IMR-90 (cell line): ENCODE results near the gene PLBD1. TPM values are rescaled to one million over a fixed set of nuclear protein-coding genes. Genes with fewer than 3 reads are reported as not detected.

Experiments used
- ATAC-seq: fragments of 200-7000 bp; cut with Tn5 transposase; 2 replicates; pipeline ENCODE4 v1.9.1; 2020; ENCODE audit warnings: low read depth, mild to moderate bottlenecking, moderate library complexity
- BruUV-seq: library from RNA; stranded (reverse); fragments of 400-500 nt; replicated peaks from 2 replicates; lab custom pipeline; 2021; lab: Mats Ljungman, UMichigan
- CTCF ChIA-PET: fragments of 300-600 bp; formaldehyde crosslinking; extraction: SDS; loops from one replicate; lab custom pipeline; 2021; ENCODE audit warnings: antibody characterized with exemption; lab: Yijun Ruan, JAX
- POLR2A ChIA-PET: fragments of 300-600 bp; sonication (Branson Sonifier 250); formaldehyde crosslinking; loops from one replicate; lab custom pipeline; 2022; ENCODE audit warnings: antibody characterized with exemption; ENCODE audit not compliant: unreplicated experiment; lab: Charles Lee
- DNase-seq: peaks from one replicate; pipeline ENCODE4 v3.0.0; 2013
- H2AFZ ChIP-seq: replicated peaks from 2 replicates; pipeline ENCODE3; 2013; ENCODE audit warnings: low read length, mild to moderate bottlenecking; ENCODE audit not compliant: poor library complexity
- H2AK5ac ChIP-seq: 2 replicates; pipeline ENCODE4 v1.6.1; 2013; ENCODE audit warnings: low read depth, low read length, inconsistent platforms
- H2AK9ac ChIP-seq: replicated peaks from 2 replicates; pipeline ENCODE3; 2013; ENCODE audit warnings: mild to moderate bottlenecking, low read depth, low read length, moderate library complexity; ENCODE audit not compliant: poor library complexity
- H2BK120ac ChIP-seq: 2 replicates; pipeline ENCODE4 v1.6.1; 2013; ENCODE audit warnings: low read depth, low read length, inconsistent platforms
- H2BK15ac ChIP-seq: 3 replicates; pipeline ENCODE4 v1.6.1; 2013; ENCODE audit warnings: low read depth, low read length, inconsistent platforms
- H2BK20ac ChIP-seq: 2 replicates; pipeline ENCODE4 v1.6.1; 2013; ENCODE audit warnings: low read depth, mild to moderate bottlenecking, inconsistent platforms, low read length, moderate library complexity
- H2BK5ac ChIP-seq: 2 replicates; pipeline ENCODE4 v1.6.1; 2013; ENCODE audit warnings: mild to moderate bottlenecking, low read depth, low read length, inconsistent platforms; ENCODE audit not compliant: poor library complexity, severe bottlenecking
- H3K14ac ChIP-seq: replicated peaks from 2 replicates; pipeline ENCODE4 v1.6.1; 2013; ENCODE audit warnings: low read depth, low read length, inconsistent platforms
- H3K18ac ChIP-seq: 2 replicates; pipeline ENCODE4 v1.6.1; 2013; ENCODE audit warnings: low read depth, low read length, control low read depth
- H3K23ac ChIP-seq: 2 replicates; pipeline ENCODE4 v1.6.1; 2013; ENCODE audit warnings: low read depth, low read length, inconsistent platforms
- H3K27ac ChIP-seq: 2 replicates; pipeline ENCODE4 v1.5.1; 2013; ENCODE audit warnings: mild to moderate bottlenecking, control low read depth, low read length; ENCODE audit not compliant: insufficient read depth
- H3K27me3 ChIP-seq: 2 replicates; pipeline ENCODE4 v1.6.1; 2013; ENCODE audit warnings: low read length; ENCODE audit not compliant: control insufficient read depth, insufficient read depth
- H3K36me3 ChIP-seq: 2 replicates; pipeline ENCODE4 v1.6.1; 2013; ENCODE audit warnings: low read length, mixed read lengths; ENCODE audit not compliant: control insufficient read depth, insufficient read depth
- H3K4ac ChIP-seq: 2 replicates; pipeline ENCODE4 v1.6.1; 2013; ENCODE audit warnings: low read depth, low read length, inconsistent platforms
- H3K4me1 ChIP-seq: 2 replicates; pipeline ENCODE4 v1.6.1; 2013; ENCODE audit warnings: low read length, mixed read lengths; ENCODE audit not compliant: control insufficient read depth, insufficient read depth
- H3K4me2 ChIP-seq: 2 replicates; pipeline ENCODE4 v1.6.1; 2013; ENCODE audit warnings: low read depth, mild to moderate bottlenecking, control low read depth, low read length, moderate library complexity
- H3K4me3 ChIP-seq: 2 replicates; pipeline ENCODE4 v1.5.1; 2013; ENCODE audit warnings: low read depth, mild to moderate bottlenecking, control low read depth, low read length, moderate library complexity; ENCODE audit not compliant: insufficient read depth
- H3K56ac ChIP-seq: 2 replicates; pipeline ENCODE4 v1.6.1; 2013; ENCODE audit warnings: low read length, inconsistent platforms; ENCODE audit not compliant: insufficient read depth; ENCODE audit errors: extremely low read depth
- H3K79me1 ChIP-seq, 2 experiments: 2 replicates each; pipeline ENCODE4 v1.6.1; 2013; ENCODE audit warnings: low read length in 2 of 2, inconsistent platforms in 1 of 2, low read depth in 1 of 2
- H3K9ac ChIP-seq: 2 replicates; pipeline ENCODE4 v1.6.1; 2013; ENCODE audit warnings: low read depth, low read length, control low read depth
- H3K9me1 ChIP-seq: 2 replicates; pipeline ENCODE4 v1.6.1; 2013; ENCODE audit warnings: low read length, inconsistent platforms; ENCODE audit not compliant: insufficient read depth
- H3K9me3 ChIP-seq: 2 replicates; pipeline ENCODE4 v1.6.1; 2013; ENCODE audit warnings: low read length; ENCODE audit not compliant: control insufficient read depth, insufficient read depth
- H4K20me1 ChIP-seq: 2 replicates; pipeline ENCODE4 v1.6.1; 2013; ENCODE audit warnings: low read length, inconsistent platforms; ENCODE audit not compliant: insufficient read depth
- H4K5ac ChIP-seq: 2 replicates; pipeline ENCODE4 v1.6.1; 2013; ENCODE audit warnings: mild to moderate bottlenecking, low read depth, low read length, control low read depth
- H4K8ac ChIP-seq, 2 experiments: 2 replicates each; pipeline ENCODE4 v1.6.1; 2013; ENCODE audit warnings: low read depth in 2 of 2, low read length in 2 of 2, control low read depth in 1 of 2, inconsistent platforms in 1 of 2
- H4K91ac ChIP-seq: 2 replicates; pipeline ENCODE4 v1.6.1; 2013; ENCODE audit warnings: low read depth, low read length, inconsistent platforms; ENCODE audit not compliant: insufficient read depth
- BHLHE40 ChIP-seq: fragments of 150-350 bp; IDR thresholded peaks from 2 replicates; pipeline ENCODE4 v1.6.1; 2016; ENCODE audit warnings: mild to moderate bottlenecking, low read depth, low read length
- CEBPB ChIP-seq: IDR thresholded peaks from 2 replicates; pipeline ENCODE4 v1.6.1; 2012; ENCODE audit warnings: low read depth, low read length, improper control_type of control experiment
- CHD1 ChIP-seq: IDR thresholded peaks from 2 replicates; pipeline ENCODE4 v1.6.1; 2012; ENCODE audit warnings: low read depth, low read length, improper control_type of control experiment
- MXI1 ChIP-seq: IDR thresholded peaks from 2 replicates; pipeline ENCODE4 v1.6.1; 2012; ENCODE audit warnings: low read depth, mild to moderate bottlenecking, low read length, moderate library complexity, borderline replicate concordance
- NFE2L2 ChIP-seq: fragments of 150-350 bp; IDR thresholded peaks from 2 replicates; pipeline ENCODE4 v1.6.1; 2016; ENCODE audit warnings: low read depth, mild to moderate bottlenecking, low read length
- POLR2A ChIP-seq: IDR thresholded peaks from 2 replicates; pipeline ENCODE4 v1.6.1; 2012; ENCODE audit warnings: mild to moderate bottlenecking, low read depth, low read length
- RAD21 ChIP-seq: IDR thresholded peaks from 2 replicates; pipeline ENCODE4 v1.6.1; 2012; ENCODE audit warnings: low read length, improper control_type of control experiment
- RFX5 ChIP-seq: IDR thresholded peaks from 2 replicates; pipeline ENCODE4 v1.8.0; 2012; ENCODE audit warnings: low read depth, mild to moderate bottlenecking, low read length, moderate library complexity
- SMC3 ChIP-seq: fragments of 150-350 bp; IDR thresholded peaks from 2 replicates; pipeline ENCODE4 v1.6.1; 2016; ENCODE audit warnings: low read depth, mild to moderate bottlenecking, antibody characterized with exemption, low read length, moderate library complexity
- WGBS, 2 experiments: methylation state at CpG; one replicate each; pipeline versions ENCODE4 v1.1.5 to v1.1.7; 2013; ENCODE audit warnings: missing lambda C conversion rate in 2 of 2; ENCODE audit not compliant: insufficient read length in 1 of 2; ENCODE audit errors: extremely low coverage in 2 of 2; 5-methylcytosine and 5-hydroxymethylcytosine counted together
- dilution Hi-C: fragments of 300-500 bp; cut with HindIII; formaldehyde crosslinking; loops from one replicate; pipeline ENCODE4 v1.14.3; 2018; ENCODE audit warnings: low sequenced_read_pairs; ENCODE audit not compliant: unreplicated experiment
- in situ Hi-C: fragments of 300-500 bp; cut with MboI; formaldehyde crosslinking; loops from 3 replicates; pipeline ENCODE4 v1.14.3; 2019; ENCODE audit warnings: low sequenced_read_pairs, inconsistent platforms, mixed read lengths
- intact Hi-C: fragments of 100-400 bp; cut with micrococcal nuclease; formaldehyde crosslinking; loops from 2 replicates; pipeline ENCODE4 v1.10.0; 2022
- polyA plus RNA-seq, 3 experiments: library from polyadenylated mRNA; depleted of rRNA; stranded (reverse); fragments of >200 nt; gene quantifications; 2 replicates each; pipeline ENCODE4 v1.2.3, GENCODE V29; 2012; ENCODE audit warnings: low replicate concordance in 1 of 3
- total RNA-seq: library from RNA; depleted of rRNA; stranded (reverse); fragments of >200 nt; gene quantifications from 2 replicates; pipeline ENCODE4 v1.2.3, GENCODE V29; 2012
- TF ChIP-seq, protein P1 (sequence below): conservative IDR thresholded peaks from 2 replicates; pipeline ENCODE4 v1.5.1; 2012; ENCODE audit warnings: mild to moderate bottlenecking, low read depth, low read length, improper control_type of control experiment

Gene PLBD1
- total and polyA plus RNA-seq, 2 of the 4 experiments (the other 2 are of a cell fraction): under 0.01 TPM; not detected in 1

DNA sequence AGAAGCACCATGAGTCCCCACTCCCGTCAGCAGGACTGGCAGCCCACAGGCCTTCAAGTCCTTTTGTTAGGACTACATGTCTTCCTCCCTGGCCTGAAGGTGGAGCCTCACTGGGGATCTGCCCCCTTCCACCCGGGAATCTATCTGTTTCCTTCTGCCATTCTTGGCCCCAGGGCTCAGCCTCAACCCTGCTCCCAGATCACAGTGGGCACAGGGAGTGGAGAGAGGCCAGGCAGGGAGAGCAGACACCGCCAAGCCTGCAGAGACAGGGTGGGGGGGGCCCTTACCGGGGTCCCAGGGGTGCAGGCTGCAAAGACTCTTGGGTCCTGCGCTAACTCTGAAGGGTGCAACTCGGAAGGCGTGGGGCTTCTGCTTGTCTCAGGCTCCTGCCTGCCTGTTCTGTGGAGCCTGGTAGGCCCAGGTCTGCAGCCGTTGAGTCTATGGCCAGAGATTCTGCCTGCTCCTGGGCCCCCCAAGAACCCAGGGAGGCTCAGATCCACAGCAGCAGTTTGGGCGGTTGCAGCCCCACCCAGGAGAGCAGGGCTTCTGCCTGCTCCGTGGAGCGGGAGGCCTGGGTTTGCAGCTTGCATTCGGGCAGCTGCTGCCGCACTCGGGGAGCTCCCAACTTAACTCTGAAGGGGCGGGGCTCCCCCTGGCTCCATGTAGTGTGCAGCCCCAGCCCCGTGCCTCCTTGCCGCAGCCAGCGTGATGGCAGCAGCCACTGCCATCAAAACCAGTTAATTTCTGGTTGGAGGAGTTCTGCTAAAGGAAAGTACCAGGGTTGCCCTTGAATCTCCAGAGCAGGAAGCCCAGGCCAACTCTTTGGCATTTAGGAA, 21.7 kb upstream of the PLBD1 start:
- Histone ChIP-seq H3K4me1 (no peaks in the 10 kb centered on the region), H4K91ac (no peak overlapping the region), H2AK9ac (no peak overlapping the region), H3K4me3 (no peak overlapping the region), H3K9ac (no peak overlapping the region), H2AFZ (no peak overlapping the region), H3K27me3 (no peaks in the 10 kb centered on the region), H4K8ac (no peak overlapping the region), H2BK5ac (no peak overlapping the region), H3K56ac (no peak overlapping the region), H2AK5ac (no peak overlapping the region), H2BK20ac (no peak overlapping the region), H4K5ac (no peak overlapping the region), H3K23ac (no peak overlapping the region), H4K20me1 (no peaks in the 10 kb centered on the region), H3K27ac (no peak overlapping the region), H3K9me3 (peaks cover 5% of the 10 kb centered on the region), H3K18ac (no peak overlapping the region), H3K79me1 (no peaks in the 10 kb centered on the region), H2BK120ac (no peak overlapping the region), H3K9me1 (no peaks in the 10 kb centered on the region), H3K4me2 (no peak overlapping the region), H3K36me3 (no peaks in the 10 kb centered on the region), H3K14ac (no peak overlapping the region), H2BK15ac (no peak overlapping the region), H3K4ac (no peak overlapping the region)
- BruUV-seq: no TSS peak
- TF ChIP-seq MXI1 (no peak), RFX5 (no peak), CHD1 (no peak), CEBPB (no peak), SMC3 (no peak), NFE2L2 (no peak), POLR2A (no peak), BHLHE40 (no peak), RAD21 (no peak)
- TF ChIP-seq, protein P1, sequence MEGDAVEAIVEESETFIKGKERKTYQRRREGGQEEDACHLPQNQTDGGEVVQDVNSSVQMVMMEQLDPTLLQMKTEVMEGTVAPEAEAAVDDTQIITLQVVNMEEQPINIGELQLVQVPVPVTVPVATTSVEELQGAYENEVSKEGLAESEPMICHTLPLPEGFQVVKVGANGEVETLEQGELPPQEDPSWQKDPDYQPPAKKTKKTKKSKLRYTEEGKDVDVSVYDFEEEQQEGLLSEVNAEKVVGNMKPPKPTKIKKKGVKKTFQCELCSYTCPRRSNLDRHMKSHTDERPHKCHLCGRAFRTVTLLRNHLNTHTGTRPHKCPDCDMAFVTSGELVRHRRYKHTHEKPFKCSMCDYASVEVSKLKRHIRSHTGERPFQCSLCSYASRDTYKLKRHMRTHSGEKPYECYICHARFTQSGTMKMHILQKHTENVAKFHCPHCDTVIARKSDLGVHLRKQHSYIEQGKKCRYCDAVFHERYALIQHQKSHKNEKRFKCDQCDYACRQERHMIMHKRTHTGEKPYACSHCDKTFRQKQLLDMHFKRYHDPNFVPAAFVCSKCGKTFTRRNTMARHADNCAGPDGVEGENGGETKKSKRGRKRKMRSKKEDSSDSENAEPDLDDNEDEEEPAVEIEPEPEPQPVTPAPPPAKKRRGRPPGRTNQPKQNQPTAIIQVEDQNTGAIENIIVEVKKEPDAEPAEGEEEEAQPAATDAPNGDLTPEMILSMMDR: no peak
- WGBS, 2 experiments: 58% methylated on average over 5 of the region's 18 CpGs; no CpG with 5 or more reads in 1 of the 2 experiments
- ChIA-PET POLR2A (no interaction called here), CTCF (no interaction called here)
- intact Hi-C loops: no loop called here
- ATAC-seq: no peak
- in situ Hi-C loops: no loop called here
- dilution Hi-C loops: no loop called here
- no peak for DNase-seq
